Activated T-cell treated with anti-CD3 and anti-CD28 coated beads, Interleukin-2, amount 50 U/mL, for 1 hour (primary cell): ENCODE data around the gene MDP1.

ENCODE experiments used
- DNase-seq: peaks from one replicate; pipeline ENCODE4 v3.0.0-alpha.2; 2020

MDP1 gene

GRCh38 chr14:24179961-24180796 lies 35.7 kb downstream of the MDP1 start:
- no peak for DNase-seq

DNA sequence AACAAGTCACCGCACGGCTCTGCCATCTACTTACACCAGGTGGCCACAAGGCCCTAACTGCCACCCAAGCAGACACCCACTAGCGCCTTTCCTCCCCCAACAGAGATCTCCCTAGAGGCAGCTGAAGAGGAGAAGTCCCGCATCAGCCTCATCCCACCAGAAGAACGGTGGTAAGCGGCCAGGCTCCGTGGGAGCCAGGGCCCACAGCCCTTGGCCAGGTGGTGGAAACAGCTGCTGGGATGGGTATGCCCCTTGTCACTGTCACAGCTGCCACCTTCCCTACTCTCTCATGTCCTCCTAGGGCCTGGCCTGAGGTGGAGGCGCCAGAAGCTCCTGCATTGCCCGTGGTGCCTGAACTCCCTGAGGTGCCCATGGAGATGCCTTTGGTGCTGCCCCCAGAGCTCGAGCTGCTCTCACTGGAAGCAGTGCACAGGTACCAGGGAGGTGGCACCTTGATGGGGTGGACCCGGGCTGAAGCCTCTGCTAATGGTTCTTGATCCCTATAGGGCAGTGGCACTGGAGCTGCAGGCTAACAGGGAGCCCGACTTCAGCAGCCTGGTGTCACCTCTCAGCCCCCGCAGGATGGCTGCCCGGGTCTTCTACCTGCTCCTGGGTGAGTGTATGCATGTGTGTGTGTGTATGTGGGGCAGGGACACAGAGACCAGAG lies 36.4 kb downstream of the MDP1 start:
- DNase-seq: no peak

DNA sequence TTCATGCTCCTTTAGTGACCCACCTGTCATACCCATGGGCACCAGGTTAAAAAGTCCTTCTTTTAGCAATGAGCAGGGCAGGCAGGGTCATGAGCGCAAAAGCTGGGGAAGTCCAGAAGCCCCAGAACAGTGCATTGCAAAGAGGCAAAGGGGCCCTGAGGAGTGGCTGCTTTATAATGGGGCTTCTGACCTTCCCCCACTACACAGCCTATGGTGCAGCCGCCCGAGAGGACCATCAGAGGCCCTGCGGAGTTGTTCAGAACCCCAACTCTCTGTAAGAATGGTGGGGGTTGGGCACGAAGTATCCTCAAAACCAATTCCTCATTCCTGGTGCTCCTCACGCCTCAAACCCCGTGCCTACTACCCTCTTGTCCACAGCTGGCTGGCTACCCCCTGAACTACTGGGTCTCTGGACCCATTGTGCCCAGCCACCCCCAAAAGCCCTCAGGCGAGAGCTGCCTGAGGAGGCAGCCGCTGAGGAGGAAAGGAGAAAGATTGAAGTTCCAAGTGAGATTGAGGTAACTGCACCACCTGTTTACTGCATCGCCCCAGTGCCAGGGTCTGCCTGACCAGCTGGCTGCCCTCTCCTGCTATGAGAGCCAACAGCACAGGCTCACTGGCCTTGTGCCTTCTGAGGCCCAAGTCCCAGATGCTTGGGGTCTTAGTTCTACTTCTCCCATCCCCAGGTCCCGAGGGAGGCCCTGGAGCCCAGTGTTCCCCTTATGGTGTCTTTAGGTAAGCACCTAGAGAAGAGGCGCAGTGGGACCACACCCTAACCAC lies 37.3 kb downstream of the MDP1 start:
- DNase-seq: no peak

DNA sequence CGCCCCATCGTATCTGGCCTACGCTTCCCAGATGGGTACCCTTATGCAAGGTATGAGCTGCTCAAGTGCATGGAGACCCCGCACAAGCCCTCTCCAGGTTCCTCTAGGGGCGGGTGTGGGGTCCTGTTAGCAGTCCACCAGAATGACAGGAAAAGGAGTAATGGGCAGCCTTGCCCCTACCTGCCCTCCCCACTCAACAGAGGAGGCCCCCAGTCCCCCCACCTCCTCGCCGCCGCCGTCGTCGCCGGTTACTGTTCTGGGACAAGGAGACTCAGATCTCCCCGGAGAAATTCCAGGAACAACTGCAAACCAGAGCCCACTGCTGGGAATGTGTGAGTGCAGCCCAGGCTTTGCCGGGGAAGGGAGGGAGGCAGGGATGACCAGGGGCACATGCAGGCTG lies 38.0 kb downstream of the MDP1 start:
- DNase-seq: no peak

GRCh38 chr14:24177041-24177825 lies 38.6 kb downstream of the MDP1 start:
- no peak for DNase-seq

- DNase-seq: no peak
Measured at GRCh38 chr14:24176599-24176998, 39.3 kb downstream of the MDP1 start.

DNA sequence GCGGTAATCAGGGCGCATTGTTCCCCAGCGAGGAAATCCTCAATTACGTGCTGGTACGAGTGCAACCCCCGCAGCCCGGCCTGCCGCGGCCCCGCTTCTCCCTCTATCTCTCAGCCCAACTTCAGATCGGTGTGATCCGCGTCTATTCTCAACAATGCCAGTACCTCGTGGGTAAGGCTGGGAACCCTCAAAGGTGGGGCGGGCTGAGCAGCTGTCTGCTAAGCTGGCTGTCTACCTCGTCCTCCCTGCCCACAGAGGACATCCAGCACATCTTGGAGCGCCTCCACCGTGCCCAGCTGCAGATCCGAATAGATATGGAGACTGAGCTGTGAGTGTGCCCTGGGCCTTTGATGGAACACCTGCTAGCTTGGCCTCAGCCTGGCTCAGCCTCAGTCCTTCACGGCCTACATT lies 43.0 kb downstream of the MDP1 start:
- no peak for DNase-seq

DNA sequence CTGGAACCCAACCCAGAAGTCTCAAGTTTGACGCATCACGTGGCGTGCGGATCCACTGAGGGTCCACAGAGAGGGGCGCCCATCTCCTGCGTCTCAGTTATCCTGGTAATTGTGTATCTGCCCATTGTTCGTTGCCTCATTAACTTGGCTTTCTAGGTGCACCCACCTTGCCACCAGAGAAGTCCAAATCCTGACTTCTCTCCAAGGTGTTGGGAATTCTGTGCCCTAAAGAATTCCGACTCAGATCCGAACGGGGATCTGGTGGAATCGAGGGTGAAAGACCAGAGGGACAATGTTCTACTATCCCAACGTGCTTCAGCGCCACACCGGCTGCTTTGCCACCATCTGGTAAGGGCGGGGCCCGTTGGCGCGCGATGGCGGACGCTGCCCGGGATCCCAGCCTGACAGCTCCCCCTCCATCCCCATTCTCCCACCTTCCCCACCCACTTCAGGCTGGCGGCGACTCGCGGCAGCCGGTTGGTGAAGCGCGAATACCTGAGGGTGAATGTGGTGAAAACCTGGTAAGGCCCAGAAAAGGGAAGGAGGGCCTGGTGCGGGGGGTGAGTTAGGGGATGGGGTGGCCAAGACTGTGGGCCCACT lies 43.5 kb downstream of the MDP1 start:
- no peak for DNase-seq

GRCh38 chr14:24171422-24172260 lies 44.2 kb downstream of the MDP1 start, which contains the start of gene REC8:
TSS of gene REC8 (plus strand) at chr14:24172080. CDS start at chr14:24172553, 473 bp downstream.
- DNase-seq: peak; percentile 73

DNA sequence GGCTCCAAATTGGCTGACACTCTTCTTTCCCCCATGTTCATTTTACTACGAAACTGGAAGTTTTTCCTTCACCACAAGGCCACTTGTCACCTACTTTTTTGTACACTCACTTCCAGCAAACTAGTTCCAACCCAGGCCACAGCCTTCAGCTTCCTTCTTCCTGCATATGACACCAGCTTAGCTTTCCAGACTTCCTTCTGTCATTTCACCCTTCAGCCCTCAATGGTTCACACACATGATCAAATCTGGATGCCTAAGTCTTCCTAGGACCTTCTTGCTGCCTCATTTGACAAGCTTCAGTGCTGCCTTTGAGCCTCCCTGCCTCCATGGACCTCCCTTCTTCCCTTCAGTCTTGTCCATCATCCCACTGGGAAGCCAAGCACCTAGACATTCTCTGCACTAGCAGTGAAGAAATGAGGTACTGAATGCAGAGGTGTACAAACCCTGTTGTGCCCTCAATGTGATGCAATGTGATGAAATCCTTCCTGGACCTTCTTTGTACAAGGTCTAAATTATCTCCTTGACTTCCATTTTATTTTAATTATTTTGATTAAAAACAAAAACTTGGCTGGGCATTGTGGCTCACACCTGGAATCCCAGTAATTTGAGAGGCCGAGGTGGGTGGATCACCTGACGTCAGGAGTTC lies 48.3 kb downstream of the MDP1 start:
- DNase-seq: no peak

DNA sequence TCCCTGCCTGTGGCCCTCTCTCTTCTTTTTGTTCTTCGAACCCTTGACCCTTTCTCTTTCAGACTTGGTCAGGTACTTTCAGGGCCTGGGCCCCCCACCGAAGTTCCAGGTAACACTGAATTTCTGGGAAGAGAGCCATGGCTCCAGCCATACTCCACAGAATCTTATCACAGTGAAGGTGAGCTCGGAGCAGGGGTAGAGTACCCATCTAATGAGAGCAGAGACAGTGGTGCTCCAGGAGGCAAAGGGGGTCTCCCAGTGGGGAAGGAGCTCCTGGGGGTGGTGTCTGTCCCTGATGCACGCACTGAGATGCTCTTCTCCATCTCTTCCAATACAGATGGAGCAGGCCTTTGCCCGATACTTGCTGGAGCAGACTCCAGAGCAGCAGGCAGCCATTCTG lies 50.1 kb downstream of the MDP1 start:
- DNase-seq: no peak

DNA sequence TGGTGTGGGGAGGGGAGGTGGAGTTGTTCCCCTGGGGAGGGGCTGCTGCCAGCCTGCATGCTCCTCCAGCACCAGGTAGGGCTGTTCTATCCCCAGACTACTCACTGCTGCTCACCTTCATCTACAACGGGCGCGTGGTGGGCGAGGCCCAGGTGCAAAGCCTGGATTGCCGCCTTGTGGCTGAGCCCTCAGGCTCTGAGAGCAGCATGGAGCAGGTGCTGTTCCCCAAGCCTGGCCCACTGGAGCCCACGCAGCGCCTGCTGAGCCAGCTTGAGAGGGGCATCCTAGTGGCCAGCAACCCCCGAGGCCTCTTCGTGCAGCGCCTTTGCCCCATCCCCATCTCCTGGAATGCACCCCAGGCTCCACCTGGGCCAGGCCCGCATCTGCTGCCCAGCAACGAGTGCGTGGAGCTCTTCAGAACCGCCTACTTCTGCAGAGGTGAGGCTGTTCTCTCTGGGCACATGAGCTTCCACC lies 51.3 kb downstream of the MDP1 start:
- DNase-seq: no peak
